CD4-positive, alpha-beta T cell treated with Interleukin-6 for 4 hours (primary cell): ENCODE measurements around the gene PCDHGA10.
"Not testable (repeated sequence)": the region's sequence is repeated elsewhere in the genome, so short reads cannot be mapped to it uniquely, and the experiment has no call there.

Source experiments
- DNase-seq: peaks from one replicate; pipeline ENCODE4 v3.0.0-alpha.2; 2020; ENCODE audit warnings: mixed read lengths

Gene PCDHGA10

GRCh38 chr5:141422742-141423291 lies 10.0 kb downstream of the PCDHGA10 start:
- no peak for DNase-seq

GRCh38 chr5:141427783-141428426 lies 15.1 kb downstream of the PCDHGA10 start:
- DNase-seq: no peak

- peak; percentile 7 for DNase-seq
These were observed 17.7 kb downstream of the PCDHGA10 start, which contains the start of gene PCDHGA12 for GRCh38 chr5:141430332-141431113. TSS of gene PCDHGA12 (plus strand) at chr5:141430507. CDS start at chr5:141430760, 253 bp downstream.

- DNase-seq: no peak
These were observed 18.5 kb downstream of the PCDHGA10 start for GRCh38 chr5:141431286-141431685.

- not testable (repeated sequence) for DNase-seq
These were observed 19.5 kb downstream of the PCDHGA10 start for GRCh38 chr5:141432308-141432707.

- DNase-seq: not testable (repeated sequence)
These were observed 19.9 kb downstream of the PCDHGA10 start for GRCh38 chr5:141432726-141433125.

GRCh38 chr5:141434006-141434405 lies 21.2 kb downstream of the PCDHGA10 start:
- DNase-seq: no peak

- DNase-seq: no peak
These were observed 24.4 kb downstream of the PCDHGA10 start for GRCh38 chr5:141437221-141437620.

GRCh38 chr5:141439411-141440141 lies 26.8 kb downstream of the PCDHGA10 start:
- DNase-seq: no peak

GRCh38 chr5:141440341-141440740 lies 27.6 kb downstream of the PCDHGA10 start:
- DNase-seq: no peak

- no peak for DNase-seq
These were observed 28.9 kb downstream of the PCDHGA10 start for GRCh38 chr5:141441571-141442170.

GRCh38 chr5:141465351-141465750 lies 52.6 kb downstream of the PCDHGA10 start:
- no peak for DNase-seq
